Stimulated activated naive CD8-positive, alpha-beta T cell treated with anti-CD3 and anti-CD28 coated beads, Interleukin-15, amount 100 ng/mL, for 72 hours (primary cell): ENCODE measurements around the gene FCGBP.
"Not testable (repeated sequence)": the region's sequence is repeated elsewhere in the genome, so short reads cannot be mapped to it uniquely, and the experiment has no call there.

Experiments used
- ATAC-seq: fragments of 150-1000 bp; cut with Tn5 transposase; 2 replicates; pipeline ENCODE4 v1.10.0; 2021; ENCODE audit warnings: mild to moderate bottlenecking, moderate library complexity
- DNase-seq, 2 donors: peaks; one replicate each; pipeline ENCODE4 v3.0.0; 2021 to 2022
- H3K27ac Mint-ChIP-seq, 2 donors: one replicate each; pipeline ENCODE4 v1.8.0; 2022; ENCODE audit warnings: mild to moderate bottlenecking in 2 of 2, mixed read lengths in 2 of 2, moderate library complexity in 2 of 2
- H3K27me3 Mint-ChIP-seq: one replicate; pipeline ENCODE4 v1.8.0; 2022; ENCODE audit warnings: mixed read lengths
- H3K4me1 Mint-ChIP-seq: one replicate; pipeline ENCODE4 v1.8.0; 2022; ENCODE audit warnings: mild to moderate bottlenecking, mixed read lengths
- H3K4me3 Mint-ChIP-seq, 2 donors: one replicate each; pipeline ENCODE4 v1.8.0; 2022; ENCODE audit warnings: mild to moderate bottlenecking in 2 of 2, mixed read lengths in 2 of 2, moderate library complexity in 1 of 2
- H3K9me3 Mint-ChIP-seq, 2 donors: one replicate each; pipeline ENCODE4 v1.8.0; 2022; ENCODE audit warnings: mixed read lengths in 2 of 2

FCGBP gene

GRCh38 chr19:39915848-39916215 is 18.6 kb downstream of the FCGBP start:
- H3K27ac Mint-ChIP-seq: peak overlapping the region in 1 of 2 donors; percentile 91
- DNase-seq: no peak
- H3K9me3 Mint-ChIP-seq: no peaks in the 10 kb centered on the region
- no peak overlapping the region for H3K4me3 Mint-ChIP-seq
- ATAC-seq: no peak
- no peaks in the 10 kb centered on the region for H3K27me3 Mint-ChIP-seq
- H3K4me1 Mint-ChIP-seq: peaks cover 21% of the 10 kb centered on the region

DNA sequence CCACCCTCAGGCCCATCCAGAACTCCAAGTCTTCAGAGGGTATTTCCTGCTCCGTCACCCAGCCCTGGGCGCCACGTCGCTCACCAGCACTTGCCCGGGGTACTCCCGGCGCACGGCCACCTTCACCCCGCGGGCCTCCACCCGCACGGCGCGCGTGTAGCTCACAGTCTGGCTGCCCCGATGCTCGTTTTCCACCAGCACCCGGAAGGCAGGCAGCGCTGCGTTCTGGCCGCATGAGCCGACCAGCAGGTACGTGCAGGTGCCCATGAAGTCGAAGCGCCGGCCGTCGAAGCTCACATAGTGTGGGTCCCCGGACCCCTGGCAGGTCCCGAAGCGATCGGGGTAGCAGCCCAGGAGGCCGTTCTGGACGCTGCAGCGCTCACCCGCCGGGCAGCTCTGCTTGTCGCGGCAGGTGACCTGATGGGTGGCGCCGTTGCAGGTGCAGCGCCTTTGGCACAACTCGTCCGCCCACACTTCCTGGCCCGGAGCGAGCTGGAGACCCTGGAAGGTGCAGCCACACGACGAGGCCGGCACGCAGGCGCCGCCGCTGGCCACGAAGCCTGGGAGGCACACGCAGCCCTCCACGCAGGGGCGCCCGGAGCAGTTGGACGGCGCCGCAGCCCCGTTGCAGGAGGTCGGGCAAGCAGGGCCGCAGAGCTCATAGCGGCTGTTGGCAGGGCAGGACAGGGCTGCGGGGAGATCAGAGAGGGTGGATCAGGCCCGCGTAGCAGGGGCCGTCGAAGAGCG is 19.2 kb downstream of the FCGBP start:
- ATAC-seq (no peak), DNase-seq (no peak)
- Mint-ChIP-seq H3K27ac (no peak overlapping the region), H3K4me1 (peaks cover 24% of the 10 kb centered on the region), H3K9me3 (no peaks in the 10 kb centered on the region), H3K4me3 (no peak overlapping the region), H3K27me3 (no peaks in the 10 kb centered on the region)

DNA sequence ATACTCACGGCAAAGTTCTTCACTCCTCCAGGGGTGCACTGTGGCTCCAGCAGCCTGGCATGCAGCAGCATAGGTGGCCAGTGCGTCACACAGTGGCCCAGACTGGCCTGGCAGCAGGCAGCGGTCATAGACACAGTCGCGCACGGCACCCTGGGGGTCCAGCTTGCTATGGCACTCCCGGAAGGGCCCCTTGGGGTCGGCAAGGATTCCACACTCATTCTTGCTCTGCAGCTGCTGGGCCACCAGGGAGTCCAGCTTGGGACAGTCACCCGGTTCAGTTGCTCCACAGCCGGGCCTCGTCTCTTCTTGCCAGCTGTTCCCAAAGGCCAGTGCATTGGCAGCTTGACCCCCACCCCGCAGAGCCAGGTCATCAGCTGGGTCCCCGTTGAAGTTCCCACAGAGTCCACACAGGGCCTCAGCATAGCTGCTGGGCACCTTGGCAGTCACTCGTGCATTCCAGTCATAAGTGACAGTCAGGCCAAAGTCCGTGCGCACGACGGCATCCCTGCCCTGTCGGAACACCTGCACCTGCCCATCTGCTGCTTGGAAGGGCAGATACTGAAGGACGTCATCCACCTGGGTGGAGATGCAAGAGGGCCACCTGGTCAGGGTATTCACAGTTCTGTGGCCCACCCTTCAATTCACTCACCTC is 20.6 kb downstream of the FCGBP start:
- Mint-ChIP-seq H3K27me3 (no peaks in the 10 kb centered on the region), H3K4me3 (no peak overlapping the region), H3K4me1 (peaks cover 25% of the 10 kb centered on the region), H3K27ac (peak overlapping the region in 1 of 2 donors; percentile 70), H3K9me3 (no peaks in the 10 kb centered on the region)
- ATAC-seq (no peak), DNase-seq (no peak)

DNA sequence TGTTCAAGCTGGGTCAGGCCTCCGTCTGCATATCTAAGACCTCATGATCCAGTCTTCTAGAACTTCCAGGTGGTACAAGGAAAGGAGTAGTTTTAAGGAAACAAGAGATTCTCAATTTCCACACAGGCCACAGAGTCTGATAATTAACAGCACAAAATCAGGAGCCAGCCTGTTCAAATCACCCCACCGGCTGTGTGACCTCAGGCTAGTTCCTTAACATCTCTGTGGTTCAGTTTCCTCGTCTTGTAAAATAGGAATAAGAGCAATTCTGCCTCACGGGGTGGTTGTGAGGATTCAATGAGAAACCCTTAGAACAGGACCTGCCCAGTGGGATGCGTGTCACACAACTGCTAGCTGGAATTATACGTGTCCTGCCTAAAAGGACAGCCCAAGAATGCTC is 25.6 kb downstream of the FCGBP start:
- DNase-seq (no peak), ATAC-seq (no peak)
- Mint-ChIP-seq H3K4me3 (no peak overlapping the region), H3K4me1 (peaks cover 24% of the 10 kb centered on the region), H3K27me3 (no peaks in the 10 kb centered on the region), H3K27ac (no peak overlapping the region), H3K9me3 (no peaks in the 10 kb centered on the region)

- H3K4me1 Mint-ChIP-seq: peaks cover 24% of the 10 kb centered on the region
- no peaks in the 10 kb centered on the region for H3K9me3 Mint-ChIP-seq
- H3K4me3 Mint-ChIP-seq: no peak overlapping the region
- ATAC-seq (no peak), DNase-seq (no peak)
- peak overlapping the region in 1 of 2 donors; percentile 60 for H3K27ac Mint-ChIP-seq
- H3K27me3 Mint-ChIP-seq: no peaks in the 10 kb centered on the region
Measured at GRCh38 chr19:39906820-39907611, 27.4 kb downstream of the FCGBP start.

DNA sequence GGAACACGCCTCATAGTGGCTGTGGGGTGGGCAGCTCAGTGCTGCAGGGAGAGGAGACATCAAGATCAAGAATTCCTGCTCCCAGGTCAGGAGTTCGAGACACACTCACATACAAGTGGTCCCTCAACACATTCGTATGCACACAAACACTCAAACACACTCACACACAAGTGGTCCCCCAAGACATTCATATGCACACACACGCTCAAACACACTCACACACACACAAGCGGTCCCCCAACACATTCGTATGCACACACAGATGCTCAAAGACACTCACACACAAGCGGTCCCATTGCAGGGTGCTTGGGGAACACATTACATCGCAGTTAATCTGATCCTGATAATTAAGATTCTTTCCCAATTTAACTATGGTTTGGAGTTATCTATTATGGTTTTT is 28.2 kb downstream of the FCGBP start:
- DNase-seq (no peak), ATAC-seq (no peak)
- Mint-ChIP-seq H3K4me1 (peaks cover 24% of the 10 kb centered on the region), H3K4me3 (no peak overlapping the region), H3K9me3 (no peaks in the 10 kb centered on the region), H3K27ac (peak overlapping the region in 1 of 2 donors; percentile 56), H3K27me3 (no peaks in the 10 kb centered on the region)

DNA sequence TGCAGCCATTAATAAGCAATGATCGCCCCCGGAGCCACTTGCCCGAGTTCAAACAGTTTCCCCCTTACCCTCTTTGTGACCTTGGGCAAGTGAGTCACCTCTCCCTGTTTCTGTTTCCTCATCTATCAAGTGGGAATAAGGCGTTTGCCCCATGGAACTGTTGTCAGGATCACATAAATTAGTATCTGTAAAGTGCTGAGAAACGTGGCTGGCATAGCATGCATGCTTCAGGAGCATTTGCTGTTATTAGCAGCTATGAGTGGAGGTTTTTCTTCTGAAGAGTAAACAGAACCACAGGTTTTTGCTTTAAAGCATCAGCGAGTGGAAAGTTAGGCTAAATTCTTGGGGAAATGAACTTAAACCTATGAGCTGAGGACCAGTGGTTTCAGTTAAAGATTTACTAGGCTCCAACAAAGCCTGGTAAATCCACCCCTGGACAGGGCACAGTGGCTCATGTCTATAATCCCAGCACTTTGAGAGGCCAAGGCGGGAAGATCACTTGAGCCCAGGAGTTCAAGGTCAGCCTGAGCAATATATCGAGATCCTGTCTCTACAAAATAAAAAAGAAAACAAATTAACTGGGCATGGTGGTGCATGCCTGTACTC is 30.8 kb downstream of the FCGBP start:
- H3K27me3 Mint-ChIP-seq, ATAC-seq, H3K27ac Mint-ChIP-seq, H3K9me3 Mint-ChIP-seq, DNase-seq, H3K4me3 Mint-ChIP-seq: not testable (repeated sequence)
- H3K4me1 Mint-ChIP-seq: peaks cover 16% of the 10 kb centered on the region

DNA sequence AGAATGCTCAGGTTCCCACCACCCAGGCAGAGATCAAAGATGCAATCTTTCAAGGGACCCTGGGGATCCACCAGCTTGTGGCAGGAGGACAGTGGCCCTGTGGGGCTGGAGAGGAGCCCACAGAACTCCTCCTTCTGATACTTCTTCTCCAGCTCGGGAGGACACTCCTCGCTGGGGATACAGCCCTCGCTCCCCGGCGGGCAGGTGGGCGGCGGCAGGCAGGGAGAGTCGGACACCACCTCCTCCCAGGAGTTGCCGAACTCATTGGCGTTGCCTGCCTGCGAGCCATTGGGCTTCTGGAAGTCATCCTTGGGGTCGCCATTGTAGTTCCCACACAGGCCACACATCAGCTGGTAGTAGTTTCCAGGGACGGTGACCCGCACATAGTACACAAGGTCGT is 32.1 kb downstream of the FCGBP start:
- not testable (repeated sequence) for H3K9me3 Mint-ChIP-seq, DNase-seq, H3K4me3 Mint-ChIP-seq, H3K27me3 Mint-ChIP-seq, H3K27ac Mint-ChIP-seq, H3K4me1 Mint-ChIP-seq, ATAC-seq

DNA sequence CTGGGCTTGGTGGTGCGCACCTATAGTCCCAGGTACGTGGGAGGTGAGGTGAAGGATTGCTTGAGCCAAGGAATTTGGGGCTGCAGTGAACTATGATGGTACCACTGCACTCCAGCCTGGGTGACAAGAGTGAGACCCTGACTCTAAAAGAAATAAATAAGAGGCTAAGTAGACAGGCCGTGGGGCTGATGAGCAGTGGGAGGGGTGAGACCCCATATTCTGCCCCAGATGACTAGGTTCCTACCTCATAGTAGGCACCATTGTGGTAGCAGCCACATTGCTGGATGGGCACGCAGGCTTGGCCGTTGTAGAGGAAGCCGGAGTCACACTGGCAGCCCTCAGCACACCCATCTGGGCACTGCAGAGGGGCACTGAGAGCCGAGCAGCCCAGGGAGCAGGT is 32.8 kb downstream of the FCGBP start:
- H3K27me3 Mint-ChIP-seq, ATAC-seq: not testable (repeated sequence)

DNA sequence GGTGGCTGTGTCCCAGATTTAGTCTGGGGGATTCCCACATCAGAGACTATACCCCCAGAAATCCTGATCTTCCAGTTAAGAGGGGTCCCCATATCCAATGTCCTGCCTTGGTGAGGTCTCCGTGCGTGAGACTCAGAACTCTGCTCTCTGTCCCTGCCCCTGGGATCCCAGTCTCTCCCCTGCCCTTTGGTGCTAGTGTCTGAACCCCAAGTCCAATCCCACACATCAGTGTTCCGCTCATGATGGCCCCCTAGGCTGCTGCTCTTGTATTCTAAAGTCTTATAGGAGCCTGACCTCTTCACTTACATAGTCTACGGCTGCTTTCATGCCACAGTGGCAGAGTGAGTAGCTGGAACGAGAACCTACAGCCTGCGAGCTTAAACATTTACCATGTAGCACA is 35.6 kb downstream of the FCGBP start:
- not testable (repeated sequence) for H3K9me3 Mint-ChIP-seq, H3K4me3 Mint-ChIP-seq, H3K4me1 Mint-ChIP-seq, ATAC-seq, H3K27me3 Mint-ChIP-seq, DNase-seq
- H3K27ac Mint-ChIP-seq: peak overlapping the region in 1 of 2 donors; percentile 29

More for the DNA sequence above, 32.8 kb downstream of the FCGBP start:
- H3K4me1 Mint-ChIP-seq, H3K9me3 Mint-ChIP-seq, DNase-seq, H3K4me3 Mint-ChIP-seq, H3K27ac Mint-ChIP-seq: not testable (repeated sequence)

DNA sequence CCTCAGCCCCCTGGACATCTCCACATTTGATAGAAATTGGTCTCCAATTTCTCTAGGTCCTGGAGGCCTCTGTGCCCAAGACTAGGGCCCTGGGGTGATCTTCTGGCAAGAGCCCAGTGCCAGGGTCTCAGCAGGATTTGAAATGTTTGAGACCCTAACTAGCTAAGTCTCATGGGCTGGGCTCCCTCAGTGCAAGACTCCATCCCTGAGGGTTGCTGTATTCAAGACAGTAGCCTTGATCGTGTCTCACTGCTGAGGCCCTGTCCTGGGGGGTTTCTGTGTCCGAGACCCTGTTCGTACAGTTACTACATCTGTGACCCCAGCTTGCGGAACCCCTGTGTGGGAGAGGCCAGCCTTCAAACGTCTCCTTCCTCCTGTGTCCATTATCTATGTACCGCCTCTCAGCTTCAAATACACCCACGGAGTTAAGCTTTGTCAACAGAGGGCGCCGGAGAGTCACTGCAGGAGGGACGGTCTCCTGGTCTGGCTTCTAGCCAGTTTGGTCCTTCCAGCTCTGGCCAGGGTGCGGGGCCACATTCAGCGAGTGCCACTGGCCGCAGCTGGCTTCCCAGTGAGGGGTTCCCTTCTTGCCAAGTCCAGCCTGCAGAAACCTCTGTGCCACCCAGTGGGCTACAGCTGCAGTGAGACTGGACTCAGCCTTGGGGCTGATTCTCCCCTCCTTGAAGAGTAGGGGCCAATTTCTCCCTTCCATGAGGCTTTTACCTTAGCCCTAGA is 36.8 kb downstream of the FCGBP start:
- H3K27ac Mint-ChIP-seq, H3K9me3 Mint-ChIP-seq, H3K4me3 Mint-ChIP-seq, H3K27me3 Mint-ChIP-seq: not testable (repeated sequence)
- DNase-seq: peak; percentile 36 to 51
- peaks cover 12% of the 10 kb centered on the region for H3K4me1 Mint-ChIP-seq
- peak; percentile 56 for ATAC-seq

GRCh38 chr19:39895096-39895495 is 39.3 kb downstream of the FCGBP start:
- H3K27me3 Mint-ChIP-seq, H3K9me3 Mint-ChIP-seq, DNase-seq, H3K4me3 Mint-ChIP-seq, ATAC-seq: not testable (repeated sequence)
- Mint-ChIP-seq H3K4me1 (peaks cover 18% of the 10 kb centered on the region), H3K27ac (peak overlapping the region in 1 of 2 donors; percentile 16)

GRCh38 chr19:39894236-39894606 is 40.2 kb downstream of the FCGBP start:
- peaks cover 18% of the 10 kb centered on the region for H3K4me1 Mint-ChIP-seq
- DNase-seq, ATAC-seq, H3K27ac Mint-ChIP-seq, H3K27me3 Mint-ChIP-seq, H3K9me3 Mint-ChIP-seq: not testable (repeated sequence)
- H3K4me3 Mint-ChIP-seq: peak overlapping the region in 1 of 2 donors; percentile 24

DNA sequence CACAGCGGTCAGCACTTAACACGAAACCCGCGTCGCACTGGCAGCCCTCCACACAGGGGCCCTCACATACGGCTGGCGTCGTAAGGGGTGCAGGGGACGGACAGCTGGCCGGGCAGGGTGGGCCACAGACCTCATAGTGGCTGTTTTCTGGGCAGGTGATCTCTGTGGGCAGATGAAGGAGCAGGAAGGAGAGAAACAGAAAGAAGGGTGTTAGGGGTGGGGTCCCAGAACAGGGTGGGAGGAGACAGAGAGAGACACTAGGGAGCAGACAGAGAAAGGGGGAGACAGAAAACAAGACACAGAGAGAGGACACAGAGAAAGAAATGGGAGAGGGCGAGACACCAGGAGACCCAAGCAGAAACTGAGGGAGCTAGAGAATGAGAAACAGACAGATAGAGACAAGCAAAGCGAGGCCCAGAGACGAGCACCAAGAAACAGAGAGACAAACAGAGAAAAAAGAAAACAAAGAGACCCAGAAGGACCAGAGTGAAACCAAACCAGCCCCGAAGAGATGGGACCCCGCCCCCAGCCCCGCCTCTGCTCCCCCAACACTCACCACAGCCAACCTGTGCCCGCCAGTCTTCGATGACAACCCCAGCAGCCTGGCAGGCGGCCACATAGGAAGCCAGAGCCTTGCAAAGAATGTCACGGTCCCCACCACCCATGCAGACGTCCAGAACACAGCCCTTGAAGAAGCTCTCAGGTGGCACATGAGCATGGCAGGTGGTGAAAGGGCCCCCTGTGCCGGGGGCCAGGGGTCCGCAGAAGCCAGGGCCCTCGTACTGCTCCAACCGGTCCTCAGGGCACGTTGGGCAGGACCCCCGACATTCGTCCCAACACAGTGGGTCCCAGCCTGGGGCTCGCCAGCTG is 40.8 kb downstream of the FCGBP start:
- ATAC-seq (peak; percentile 86), DNase-seq (peak in 1 of 2 donors; percentile 72)
- Mint-ChIP-seq H3K4me3 (peak overlapping the region; percentile 54 to 80), H3K27ac (peak overlapping the region; percentile 12 to 96), H3K4me1 (peaks cover 18% of the 10 kb centered on the region)
- not testable (repeated sequence) for H3K27me3 Mint-ChIP-seq, H3K9me3 Mint-ChIP-seq
